HG03442 (cell line): ENCODE results near the gene HOATZ.
A peak's percentile ranks its signal among the peaks of the same experiment; 100 is the strongest.

Experiments used
- ATAC-seq: cut with Tn5 transposase; IDR thresholded peaks from one replicate; pipeline ENCODE4 v1.9.1; 2021; ENCODE audit warnings: mild to moderate bottlenecking, moderate library complexity; ENCODE audit not compliant: unreplicated experiment

HOATZ gene

GRCh38 chr11:111575740-111576139, 61.2 kb downstream of the HOATZ start:
- no peak for ATAC-seq

- ATAC-seq = no peak
Observed at GRCh38 chr11:111577821-111578220, 63.2 kb downstream of the HOATZ start.

GRCh38 chr11:111581341-111581740, 66.8 kb downstream of the HOATZ start:
- no peak for ATAC-seq

GRCh38 chr11:111582163-111582562, 67.6 kb downstream of the HOATZ start:
- no peak for ATAC-seq

GRCh38 chr11:111582881-111583280, 68.3 kb downstream of the HOATZ start:
- no peak for ATAC-seq

- ATAC-seq = no peak
Observed at GRCh38 chr11:111585371-111585770, 70.8 kb downstream of the HOATZ start.

GRCh38 chr11:111586388-111586831, 71.8 kb downstream of the HOATZ start:
- ATAC-seq = peak; percentile 53
